NCI-H2107 (cell line): Measurements from ENCODE around the gene KCNJ6.
"Not testable (repeated sequence)": the region's sequence is repeated elsewhere in the genome, so short reads cannot be mapped to it uniquely, and the experiment has no call there.

ENCODE experiments used
- DNase-seq: peaks from one replicate; lab custom pipeline; 2025; lab: John Stamatoyannopoulos, UW

Gene KCNJ6

DNA sequence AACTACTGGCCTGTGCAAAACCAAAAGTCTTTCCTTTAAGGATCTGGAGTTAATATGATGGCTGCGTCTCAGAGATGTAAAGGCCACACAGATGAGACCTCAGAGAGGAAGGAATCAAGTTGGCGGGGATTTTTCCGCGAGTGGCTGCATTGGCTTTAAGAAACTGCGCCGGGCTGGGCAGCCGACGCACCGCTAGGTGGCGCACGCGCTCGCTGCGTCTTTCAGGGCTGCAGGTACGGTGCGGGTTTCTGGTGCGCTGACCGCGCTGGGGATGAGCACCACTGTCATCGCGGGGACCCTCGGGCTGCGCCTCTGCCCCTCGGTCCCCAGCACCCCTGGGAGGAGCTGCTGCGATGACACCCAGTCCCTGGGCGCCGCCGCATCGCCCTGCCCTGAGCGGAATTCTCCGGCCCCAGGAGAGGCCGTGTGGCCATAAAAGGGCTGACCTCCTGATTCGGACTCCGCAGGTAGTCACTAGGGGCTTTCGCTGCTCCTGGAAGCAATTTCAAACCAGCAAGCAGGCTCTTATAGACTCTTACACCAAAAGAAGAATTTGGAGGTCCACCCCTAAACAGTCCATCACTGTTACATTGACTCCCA lies 241.0 kb downstream of the KCNJ6 start:
- peak; percentile 25 for DNase-seq

DNA sequence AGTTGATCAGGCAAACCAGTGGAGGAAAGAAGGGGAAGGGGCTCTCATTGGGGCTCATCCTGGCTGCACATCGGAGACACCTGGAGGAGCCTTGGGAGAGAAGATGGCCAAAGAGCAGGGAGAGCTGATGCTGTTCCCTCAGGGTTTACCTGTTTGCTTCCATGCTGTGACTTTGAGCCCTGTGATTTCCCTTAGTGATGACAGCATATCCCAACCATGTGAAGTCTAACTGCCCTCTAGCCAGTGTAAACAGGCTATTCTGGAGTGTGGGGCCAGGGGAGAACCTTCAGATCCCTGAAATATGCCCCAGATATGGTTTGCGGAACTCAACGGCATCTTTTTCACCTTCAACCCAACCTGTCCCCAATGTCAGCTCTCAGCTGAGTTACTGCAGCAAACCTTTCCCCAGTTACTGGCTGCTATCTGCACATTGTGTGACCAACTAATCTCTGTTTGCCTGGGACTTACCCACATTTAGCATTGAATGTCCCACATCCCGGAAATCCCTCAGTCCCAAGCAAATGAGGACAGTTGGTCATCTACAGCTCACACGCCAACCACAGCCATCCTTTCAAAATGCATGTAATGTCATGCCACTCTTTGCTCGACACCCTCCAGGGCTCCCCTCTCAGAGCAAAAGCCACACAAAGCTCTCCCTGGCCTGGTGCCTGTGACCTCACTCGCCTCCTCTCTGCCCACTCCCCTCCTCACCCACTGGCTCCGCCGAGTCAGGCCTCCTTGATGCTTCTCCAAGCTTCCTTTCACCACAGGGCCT lies 242.3 kb downstream of the KCNJ6 start:
- DNase-seq = no peak

DNA sequence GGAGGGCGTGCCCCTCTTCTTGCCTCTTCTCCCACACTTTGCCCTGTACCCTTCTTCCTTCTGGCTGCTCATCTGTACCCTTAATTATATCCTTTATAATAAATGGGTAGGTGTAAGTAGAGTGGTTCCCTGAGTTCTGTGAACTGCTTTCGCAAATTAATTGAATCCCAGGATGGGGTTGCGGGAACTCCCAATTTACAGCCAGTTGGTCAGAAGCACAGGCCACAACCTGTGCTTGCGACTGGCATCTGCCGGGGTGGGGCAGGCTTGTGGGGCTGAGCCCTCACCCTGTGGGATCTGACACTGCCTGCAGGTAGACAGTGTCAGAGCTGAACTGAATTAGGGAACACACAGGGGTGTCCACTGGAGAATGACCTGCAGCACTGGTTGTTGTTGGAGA lies 244.9 kb downstream of the KCNJ6 start:
- no peak for DNase-seq

DNA sequence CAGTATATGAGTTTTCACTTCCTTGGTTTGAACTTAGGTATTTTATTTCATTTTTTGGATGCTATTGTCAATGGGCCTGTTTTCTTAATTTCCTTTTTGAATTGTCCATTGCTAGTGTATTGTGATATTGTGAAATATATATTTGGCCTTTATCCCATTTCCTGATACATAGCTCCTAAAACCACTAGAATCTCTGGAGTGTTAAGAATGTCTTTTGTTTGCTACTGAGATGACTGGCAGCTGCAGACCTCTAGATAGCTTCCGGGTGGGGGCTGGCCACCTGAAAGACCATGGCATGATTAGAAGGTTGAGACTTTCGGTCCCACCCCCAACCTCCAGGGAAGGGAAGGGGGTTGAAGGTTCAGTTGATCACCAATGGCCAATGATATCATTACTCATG lies 245.4 kb downstream of the KCNJ6 start:
- DNase-seq = no peak

DNA sequence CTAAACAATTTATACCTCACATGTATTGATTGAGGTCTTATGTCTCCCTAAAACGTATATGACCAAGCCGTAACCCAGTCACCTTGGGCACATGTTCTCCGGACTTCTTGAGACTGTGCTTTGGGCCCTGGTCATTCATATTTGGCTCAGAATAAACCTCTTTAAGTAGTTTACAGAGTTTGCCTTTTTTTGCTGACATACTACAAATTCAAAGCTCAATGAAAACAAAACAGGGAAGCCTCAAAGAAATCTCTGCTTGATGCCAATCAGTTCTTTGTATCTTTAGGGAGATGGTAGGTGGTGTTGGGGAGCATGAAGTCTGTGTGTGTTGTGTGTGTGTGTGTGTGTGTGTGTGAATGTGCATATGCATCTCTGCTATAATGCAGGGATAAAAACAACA lies 247.0 kb downstream of the KCNJ6 start:
- DNase-seq = no peak

DNA sequence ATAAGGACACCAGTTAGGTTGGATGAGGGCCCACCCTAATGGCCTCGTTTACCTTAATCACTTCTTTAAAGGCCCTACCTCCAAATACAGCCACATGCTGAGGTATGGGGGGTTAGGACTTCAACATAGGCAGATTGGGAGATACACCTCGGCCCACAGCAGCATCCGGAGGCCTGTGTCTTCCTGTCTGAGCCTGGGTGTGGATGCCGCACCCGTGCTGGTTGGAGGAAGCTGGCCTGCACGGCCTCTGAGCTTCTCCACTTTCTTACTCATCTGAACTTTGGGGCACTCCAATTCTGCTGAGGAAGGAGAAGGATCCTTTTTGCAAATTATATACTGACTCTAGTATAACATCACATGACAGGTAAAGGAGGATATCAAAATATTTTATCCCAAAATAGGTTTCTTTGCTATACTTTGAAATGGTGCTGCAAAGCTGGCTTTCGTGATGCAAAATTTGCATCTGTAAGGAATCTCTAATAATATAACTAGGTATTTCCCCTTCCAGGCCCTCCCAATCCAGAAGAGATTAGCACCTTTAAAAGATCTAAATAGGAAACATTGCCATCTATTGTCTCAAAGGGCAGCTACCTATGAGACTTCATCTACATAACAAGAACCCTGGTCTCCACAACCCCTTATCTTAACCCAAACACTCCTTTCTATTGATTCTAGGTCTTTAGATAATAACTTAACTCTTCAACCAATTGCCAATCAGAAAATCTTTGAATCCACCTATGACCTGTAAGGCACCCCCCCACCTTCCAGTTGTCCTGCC lies 247.6 kb downstream of the KCNJ6 start:
- no peak for DNase-seq

DNA sequence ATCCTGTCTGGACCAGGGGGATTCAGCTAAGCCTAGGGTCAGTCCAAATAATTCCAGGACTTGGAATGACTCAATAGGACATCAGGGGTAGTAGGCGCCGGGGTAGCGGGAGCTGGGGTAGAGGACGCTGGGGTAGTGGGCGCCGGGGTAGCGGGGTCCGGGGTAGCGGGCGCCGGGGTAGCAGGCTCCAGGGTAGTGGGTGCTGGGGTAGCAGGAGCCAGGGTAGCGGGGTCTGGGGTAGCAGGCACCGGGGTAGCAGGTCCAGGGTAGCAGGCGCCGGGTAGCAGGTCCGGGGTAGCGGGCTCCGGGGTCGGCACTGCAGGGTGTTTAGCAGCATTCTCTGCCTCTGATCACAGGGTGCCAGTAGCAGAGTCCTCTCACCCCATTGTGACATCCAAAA lies 248.9 kb downstream of the KCNJ6 start:
- no peak for DNase-seq

DNA sequence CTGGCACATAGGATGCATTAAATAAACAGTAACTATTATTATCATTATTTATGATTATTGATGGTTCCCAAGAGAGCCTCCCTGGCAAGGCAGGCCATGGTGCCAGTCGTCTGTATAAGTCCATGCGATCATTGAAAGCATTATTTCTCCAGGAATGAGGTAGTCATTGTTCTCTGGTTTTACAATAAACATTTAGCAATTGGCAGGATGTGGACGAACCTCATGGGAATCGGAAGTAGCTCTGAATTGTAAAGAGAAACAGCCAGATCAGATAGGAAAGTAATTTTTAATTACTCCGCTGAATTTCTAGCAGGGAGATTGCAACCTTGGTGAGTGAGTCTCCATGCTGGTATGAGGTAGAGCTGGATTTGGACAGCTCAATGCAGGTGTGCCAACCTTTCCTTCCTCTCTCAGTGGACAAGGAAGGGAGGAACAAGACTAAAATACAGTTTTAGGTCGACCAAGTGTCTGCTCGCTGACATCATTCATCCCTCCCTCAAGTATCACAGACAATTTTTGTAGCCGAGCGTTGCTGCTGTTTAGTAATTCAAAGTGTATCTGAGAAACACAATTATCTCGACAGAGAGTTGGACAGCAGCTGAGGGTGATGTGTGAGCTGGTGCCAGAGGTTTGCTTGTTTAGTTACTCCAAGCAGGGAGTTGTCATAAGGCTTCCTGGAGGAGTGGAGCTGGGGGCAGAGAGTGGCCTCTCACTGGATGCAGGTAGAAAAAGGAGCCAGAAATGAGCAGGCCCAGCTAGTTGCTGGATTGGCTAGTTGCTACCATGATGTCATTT lies 250.8 kb downstream of the KCNJ6 start:
- DNase-seq = no peak

DNA sequence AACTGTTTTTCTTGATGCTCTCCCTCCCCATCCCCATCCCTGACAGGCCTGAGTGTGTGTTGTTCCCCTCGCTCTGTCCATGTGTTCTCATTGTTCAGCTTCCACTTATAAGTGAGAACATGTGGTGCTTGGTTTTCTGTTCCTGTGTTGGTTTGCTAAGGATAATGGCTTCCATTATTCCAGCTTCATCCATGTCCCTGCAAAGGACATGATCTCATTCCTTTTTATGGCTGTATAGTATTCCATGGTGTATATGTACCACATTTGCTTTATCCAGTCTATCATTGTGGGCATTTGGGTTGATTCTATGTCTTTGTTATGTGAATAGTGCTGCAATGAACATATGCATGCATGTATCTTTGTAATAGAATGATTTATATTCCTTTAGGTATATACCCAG lies 254.0 kb downstream of the KCNJ6 start:
- not testable (repeated sequence) for DNase-seq

DNA sequence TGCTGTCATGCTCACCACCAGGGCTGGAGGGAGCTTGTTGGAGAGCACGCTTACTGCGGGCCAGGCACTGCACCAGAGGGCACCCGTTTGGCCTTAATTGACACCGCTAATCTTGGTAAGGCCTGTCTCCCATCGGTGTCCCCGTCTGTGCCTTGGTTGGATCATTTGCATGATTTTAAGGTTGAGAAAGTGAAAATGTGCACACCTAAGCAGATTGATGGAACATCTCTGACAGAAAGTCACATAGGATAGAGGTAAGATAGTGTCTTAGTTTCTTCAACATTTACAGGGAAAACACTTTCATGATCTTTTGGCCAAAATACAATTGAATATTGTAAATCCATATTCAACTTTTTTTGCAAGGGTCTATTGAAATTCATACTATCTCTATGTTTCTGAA lies 255.5 kb downstream of the KCNJ6 start:
- no peak for DNase-seq

DNA sequence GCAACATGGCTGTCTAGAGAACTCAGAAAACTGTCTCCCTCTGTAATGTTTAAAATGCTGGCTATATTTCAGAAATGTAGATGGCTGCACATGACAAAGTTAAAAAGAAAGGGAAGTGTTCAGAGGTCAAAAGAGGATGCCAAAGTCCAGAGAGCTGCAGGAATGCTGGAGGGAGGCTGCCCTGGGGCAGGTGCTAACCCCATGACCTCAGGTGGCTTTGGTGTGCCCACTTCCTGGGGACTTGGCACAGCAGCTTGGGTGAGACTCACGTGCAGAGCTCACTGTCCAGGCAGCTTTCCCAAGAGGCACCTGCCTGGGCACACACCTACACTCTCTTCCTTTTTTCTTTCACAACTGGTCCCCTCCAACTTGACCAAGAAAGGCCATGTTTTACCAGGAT lies 256.4 kb downstream of the KCNJ6 start:
- no peak for DNase-seq

DNA sequence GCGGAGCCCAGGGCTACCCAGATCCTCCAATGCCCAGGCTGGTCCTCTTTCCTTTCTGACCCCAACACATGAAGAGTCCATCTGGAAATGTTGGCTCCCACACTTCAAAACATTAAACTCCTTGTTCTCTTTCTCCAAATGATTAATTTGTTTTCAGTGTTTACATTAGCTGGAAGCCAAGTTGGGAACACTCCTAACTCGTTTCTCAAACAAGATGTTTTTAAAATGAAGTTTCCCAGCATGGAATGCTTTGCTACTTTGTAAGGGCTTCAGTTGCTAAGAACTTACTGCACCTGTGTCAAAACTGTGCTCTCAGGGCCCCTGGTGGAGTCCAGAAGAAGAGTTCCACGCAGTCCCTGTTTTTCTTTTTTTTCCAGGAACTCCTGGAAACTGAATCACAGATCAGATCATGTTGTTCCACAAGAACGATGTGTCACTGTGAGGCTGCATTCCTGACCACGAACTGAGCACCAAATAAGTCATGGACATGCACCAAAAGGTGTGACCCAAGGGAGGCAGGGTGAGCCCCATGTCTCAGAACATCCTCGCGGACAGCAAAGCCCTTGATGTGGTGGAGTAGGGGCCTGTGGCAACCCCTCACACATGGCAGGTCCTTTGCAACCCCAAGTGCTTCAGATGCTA lies 257.3 kb downstream of the KCNJ6 start:
- no peak for DNase-seq

DNA sequence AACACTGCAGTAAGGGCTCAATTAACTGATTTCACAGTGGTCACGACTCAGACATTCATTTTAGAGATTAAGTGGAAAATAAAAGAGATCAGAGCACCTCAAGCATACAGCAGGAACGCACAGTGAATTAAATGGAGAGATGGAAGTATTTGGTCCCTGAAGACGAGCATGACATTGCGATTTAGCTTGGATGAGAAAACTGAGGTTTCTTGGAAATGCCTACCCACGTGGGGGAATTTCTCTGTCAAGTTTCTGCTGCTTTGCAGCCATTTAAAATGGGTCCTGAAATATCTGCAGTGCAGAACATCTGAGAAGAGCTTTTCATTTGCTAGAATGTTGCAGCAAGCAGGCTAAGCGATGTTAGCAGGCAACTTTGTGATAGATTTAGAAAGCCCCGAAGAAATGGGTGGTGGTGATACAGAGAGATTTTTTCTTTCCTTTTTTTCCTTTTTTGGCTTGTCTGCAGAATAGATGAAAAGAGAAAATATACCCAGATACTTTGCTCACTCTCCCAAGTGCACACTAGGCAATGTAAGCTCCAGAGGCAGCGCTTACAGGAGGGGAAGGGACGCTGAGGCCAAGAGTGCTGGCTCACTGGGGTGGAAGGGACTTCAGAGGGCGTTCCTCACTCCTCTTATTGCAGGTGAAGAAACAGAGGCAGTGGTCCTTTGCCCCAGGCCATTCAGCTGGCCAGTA lies 258.0 kb downstream of the KCNJ6 start:
- DNase-seq = no peak

DNA sequence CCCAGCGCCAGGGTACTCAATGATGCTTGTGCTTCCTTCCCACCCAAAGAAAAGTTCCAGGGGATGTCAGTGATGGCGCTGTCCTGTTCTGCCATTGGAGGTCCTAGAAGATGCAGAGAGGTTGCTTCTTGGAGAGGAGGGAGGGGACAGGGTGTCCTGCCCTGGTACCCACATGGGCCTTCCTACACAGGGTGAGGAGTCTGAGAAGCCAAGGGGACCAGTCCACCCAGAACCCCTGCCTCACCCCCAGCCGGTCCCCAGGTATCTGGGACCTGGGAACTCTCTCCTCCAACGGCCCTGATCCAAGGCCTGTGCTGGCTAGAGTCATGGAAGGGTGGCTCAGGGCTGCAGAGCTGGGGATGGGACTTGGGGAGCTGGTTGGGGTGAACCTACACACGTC lies 259.4 kb downstream of the KCNJ6 start:
- no peak for DNase-seq

DNA sequence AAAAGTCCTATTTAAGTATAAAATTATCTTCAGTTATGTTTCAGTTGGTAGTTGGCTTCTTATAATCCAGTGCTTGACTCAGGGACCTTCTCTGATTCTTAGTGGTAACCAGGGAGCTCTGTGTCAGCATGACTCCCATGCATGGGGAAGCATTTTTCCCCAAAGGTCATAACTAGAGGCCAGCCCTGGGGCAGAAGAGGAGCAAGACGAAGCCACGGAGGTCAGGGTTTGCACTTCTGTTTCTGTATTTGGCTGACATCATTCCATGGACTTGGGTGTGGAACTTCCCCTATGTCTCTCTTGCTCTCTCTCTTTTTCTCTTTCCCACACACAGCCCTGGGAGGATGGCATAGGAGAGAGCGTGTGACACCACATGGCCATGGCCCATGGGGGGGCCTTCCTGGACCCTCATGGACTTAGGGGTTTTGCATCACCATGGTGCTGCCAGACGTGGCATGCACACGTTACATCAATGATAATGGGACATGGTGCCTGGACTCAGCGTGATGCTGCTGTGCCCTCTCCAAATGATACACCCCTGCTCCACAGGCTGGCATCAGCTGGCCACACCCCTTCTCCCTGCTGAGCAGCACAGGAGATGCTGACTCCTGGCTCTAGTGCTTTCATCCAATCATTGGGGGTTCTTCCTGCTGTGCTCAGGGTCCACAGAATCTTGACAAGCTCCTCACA lies 260.5 kb downstream of the KCNJ6 start:
- no peak for DNase-seq

DNA sequence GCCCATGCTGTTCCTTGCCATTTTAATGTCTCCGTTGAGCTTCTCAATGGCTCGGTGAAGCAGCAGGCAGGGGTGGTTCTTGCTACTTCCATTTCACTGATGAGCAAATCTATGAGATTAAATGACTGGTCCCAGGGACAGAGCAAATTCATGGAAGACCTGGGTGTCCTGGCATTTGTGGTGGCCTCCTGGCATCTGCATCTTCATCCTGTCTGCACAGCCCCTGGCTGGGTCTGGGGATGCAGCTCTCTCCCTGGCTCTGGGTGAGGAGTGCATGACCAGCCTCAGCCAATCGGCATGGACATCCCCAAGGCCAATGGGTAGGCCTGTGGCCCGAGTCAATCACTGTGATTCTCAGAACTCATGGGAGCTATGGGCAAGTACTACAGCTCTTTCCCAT lies 261.7 kb downstream of the KCNJ6 start:
- DNase-seq = no peak

DNA sequence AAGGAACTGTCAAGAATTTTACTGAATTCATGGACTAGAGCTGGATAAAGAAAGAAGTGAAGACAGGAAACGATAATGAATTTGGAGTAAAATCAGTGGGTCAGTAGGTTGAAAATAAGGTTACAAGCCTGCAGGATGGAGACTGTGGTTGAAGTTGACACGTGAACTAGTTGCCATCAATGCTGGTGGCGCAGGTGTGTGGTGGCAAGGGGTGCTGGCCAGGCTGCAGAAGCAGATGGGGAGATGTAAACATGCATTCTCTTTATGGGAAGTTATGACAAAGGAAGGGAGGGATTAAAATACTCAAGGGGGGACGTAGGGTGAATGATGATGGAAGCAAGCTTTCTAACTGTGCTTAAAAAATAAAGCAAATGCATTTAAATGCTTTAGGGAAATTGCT lies 263.1 kb downstream of the KCNJ6 start:
- DNase-seq = no peak

DNA sequence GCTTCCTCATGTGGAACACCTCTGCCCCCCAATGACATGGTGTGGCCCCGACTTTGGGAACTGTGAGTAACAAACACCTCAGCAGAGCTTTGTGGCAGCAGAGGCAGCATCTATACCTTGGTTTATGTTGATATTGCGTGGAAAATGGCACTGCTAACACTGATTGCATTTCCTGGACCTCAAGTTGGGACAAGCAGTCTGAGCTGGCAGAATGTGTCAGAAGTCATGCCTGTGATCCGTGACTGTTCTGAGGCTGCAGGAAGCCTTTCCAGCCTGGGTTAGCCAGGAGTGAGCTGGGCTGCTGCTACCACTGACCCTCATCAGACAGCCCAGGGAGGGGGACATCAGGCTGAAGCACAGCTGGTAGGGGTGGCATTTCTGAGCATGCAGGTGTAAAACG lies 268.5 kb downstream of the KCNJ6 start:
- no peak for DNase-seq

DNA sequence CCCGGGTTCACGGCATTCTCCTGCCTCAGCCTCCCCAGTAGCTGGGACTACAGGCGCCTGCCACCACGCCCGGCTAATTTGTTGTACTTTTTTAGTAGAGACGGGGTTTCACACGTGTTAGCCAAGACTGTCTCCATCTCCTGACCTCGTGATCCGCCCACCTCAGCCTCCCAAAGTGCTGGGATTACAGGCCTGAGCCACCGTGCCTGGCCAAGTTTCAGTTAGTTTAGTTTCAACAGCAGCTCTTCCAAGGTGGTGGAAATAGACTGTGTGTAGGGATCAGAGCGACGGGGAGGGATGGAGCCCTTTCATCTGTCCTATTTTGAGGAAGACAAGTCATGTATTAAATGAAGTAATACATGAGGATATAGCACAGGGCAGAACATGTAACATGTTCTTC lies 269.5 kb downstream of the KCNJ6 start:
- DNase-seq = not testable (repeated sequence)

DNA sequence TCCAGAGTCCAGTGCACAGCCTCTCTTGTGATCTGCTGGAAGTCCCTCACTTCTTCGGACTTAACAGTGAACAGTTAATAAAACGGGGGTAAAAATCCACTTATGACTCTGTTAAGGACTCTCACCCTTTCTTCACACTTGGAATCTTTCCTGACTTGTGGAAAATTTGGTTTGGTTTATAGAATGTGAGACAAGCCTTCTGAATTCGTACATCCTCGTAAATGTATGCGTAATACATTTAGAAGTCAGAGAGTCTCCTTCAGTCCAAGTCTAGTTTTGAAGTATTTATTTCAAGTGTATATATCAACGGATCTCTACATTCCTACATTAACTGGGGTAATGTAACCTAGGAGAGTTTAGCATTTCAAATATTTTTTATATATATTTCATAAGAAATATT lies 270.4 kb downstream of the KCNJ6 start:
- DNase-seq = no peak

DNA sequence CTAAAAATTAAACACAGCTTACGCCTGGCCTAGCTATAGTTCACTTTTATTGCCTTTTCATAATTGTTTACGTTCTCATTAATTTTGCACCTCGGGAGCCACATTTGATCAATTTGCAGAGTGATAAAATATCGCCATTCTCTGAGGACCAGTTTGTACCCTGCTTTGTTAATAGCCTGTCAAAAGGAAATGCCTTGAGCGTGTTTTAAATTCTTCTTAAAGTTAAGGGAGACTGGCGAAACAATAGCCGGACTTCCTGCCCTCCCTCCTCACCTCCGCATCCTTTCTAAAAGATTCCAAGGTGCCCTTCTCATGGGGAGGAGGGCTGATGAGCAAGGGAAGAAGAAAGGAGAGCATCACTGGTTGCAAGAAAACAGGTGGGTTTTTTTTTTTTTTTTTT lies 271.6 kb downstream of the KCNJ6 start:
- DNase-seq = no peak
